ENCODE data around the gene SLC7A8.

- TF ChIP-seq CREB1 (IDR thresholded peaks at IDR 0.05; ENCODE audit: low read depth) (no peak), TEAD4 (IDR thresholded peaks at IDR 0.05) (no peak), EP300 (IDR thresholded peaks at IDR 0.05; ENCODE audit: borderline replicate concordance) (no peak), MAX (IDR thresholded peaks at IDR 0.05) (no peak), TAF1 (IDR thresholded peaks at IDR 0.05; ENCODE audit: low read depth) (no peak), CEBPB (IDR thresholded peaks at IDR 0.05) (no peak), FOXM1 (IDR thresholded peaks at IDR 0.05; ENCODE audit: borderline replicate concordance, low read depth) (no peak), NFIC (IDR thresholded peaks at IDR 0.05) (no peak), ZBTB7A (IDR thresholded peaks at IDR 0.05; ENCODE audit: low read depth) (no peak)
- TF ChIP-seq, protein P1, sequence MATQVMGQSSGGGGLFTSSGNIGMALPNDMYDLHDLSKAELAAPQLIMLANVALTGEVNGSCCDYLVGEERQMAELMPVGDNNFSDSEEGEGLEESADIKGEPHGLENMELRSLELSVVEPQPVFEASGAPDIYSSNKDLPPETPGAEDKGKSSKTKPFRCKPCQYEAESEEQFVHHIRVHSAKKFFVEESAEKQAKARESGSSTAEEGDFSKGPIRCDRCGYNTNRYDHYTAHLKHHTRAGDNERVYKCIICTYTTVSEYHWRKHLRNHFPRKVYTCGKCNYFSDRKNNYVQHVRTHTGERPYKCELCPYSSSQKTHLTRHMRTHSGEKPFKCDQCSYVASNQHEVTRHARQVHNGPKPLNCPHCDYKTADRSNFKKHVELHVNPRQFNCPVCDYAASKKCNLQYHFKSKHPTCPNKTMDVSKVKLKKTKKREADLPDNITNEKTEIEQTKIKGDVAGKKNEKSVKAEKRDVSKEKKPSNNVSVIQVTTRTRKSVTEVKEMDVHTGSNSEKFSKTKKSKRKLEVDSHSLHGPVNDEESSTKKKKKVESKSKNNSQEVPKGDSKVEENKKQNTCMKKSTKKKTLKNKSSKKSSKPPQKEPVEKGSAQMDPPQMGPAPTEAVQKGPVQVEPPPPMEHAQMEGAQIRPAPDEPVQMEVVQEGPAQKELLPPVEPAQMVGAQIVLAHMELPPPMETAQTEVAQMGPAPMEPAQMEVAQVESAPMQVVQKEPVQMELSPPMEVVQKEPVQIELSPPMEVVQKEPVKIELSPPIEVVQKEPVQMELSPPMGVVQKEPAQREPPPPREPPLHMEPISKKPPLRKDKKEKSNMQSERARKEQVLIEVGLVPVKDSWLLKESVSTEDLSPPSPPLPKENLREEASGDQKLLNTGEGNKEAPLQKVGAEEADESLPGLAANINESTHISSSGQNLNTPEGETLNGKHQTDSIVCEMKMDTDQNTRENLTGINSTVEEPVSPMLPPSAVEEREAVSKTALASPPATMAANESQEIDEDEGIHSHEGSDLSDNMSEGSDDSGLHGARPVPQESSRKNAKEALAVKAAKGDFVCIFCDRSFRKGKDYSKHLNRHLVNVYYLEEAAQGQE (IDR thresholded peaks at IDR 0.05; ENCODE audit: low read depth): no peak
Observed at GRCh38 chr14:23215421-23215820, 32.0 kb upstream of the SLC7A8 start.

All from Ishikawa (cell line).